ENCODE results near the gene FCRL6. TPM values are rescaled to one million over a fixed set of nuclear protein-coding genes. Genes with fewer than 3 reads are reported as not detected.
A peak's percentile ranks its signal among the peaks of the same experiment; 100 is the strongest.

The FCRL6 gene
- total and polyA plus RNA-seq, 2 donors (not counting 1 experiment from before 2014, with no cell fraction given), result not detected

DNA sequence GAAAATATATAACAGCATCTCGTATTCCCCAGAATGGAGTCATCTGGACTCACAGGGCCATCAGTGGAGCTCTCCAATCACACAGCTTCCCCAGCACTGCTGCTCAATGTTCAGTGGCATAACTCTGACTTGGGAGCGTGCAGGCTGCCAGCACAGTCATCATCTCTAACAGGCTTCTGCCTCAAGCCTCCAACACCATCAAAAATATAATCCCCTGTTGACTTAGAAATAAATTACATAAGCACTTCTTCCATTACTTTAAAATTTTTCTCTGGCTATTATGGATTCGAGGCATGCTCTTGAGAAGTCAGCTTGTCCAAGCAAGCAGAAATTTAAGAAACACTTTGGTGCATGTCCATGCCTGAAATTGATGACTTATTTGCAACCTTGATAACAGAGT is 15.2 kb upstream of the FCRL6 start:
- Histone ChIP-seq H3K4me1 (ENCODE audit: control insufficient read depth, extremely low read depth, insufficient read depth, low read length) (no peaks in the 10 kb centered on the region), H3K27ac (ENCODE audit: insufficient read depth, low read length) (no peak overlapping the region), H3K9me3 (ENCODE audit: control insufficient read depth, insufficient read depth, low read depth, low read length) (no peaks in the 10 kb centered on the region), H4K20me1 (ENCODE audit: control insufficient read depth, extremely low read depth, insufficient read depth, low read length) (no peaks in the 10 kb centered on the region), H3K27me3 (ENCODE audit: control insufficient read depth, insufficient read depth, low read length) (peaks cover 3% of the 10 kb centered on the region), H2AFZ (ENCODE audit: low read length) (no peak overlapping the region), H3K4me3 (replicated peaks in 1 of 4; ENCODE audit: control extremely low read depth in 1 of 4, insufficient read depth in 1 of 4, low read depth in 3 of 4, low read length in 4 of 4) (no peak overlapping the region), H3K79me2 (ENCODE audit: control insufficient read depth, insufficient read depth, low read length) (no peaks in the 10 kb centered on the region), H3K4me2 (ENCODE audit: extremely low read depth, insufficient read depth, low read length) (no peak overlapping the region), H3K36me3 (ENCODE audit: control insufficient read depth, insufficient read depth, low read length) (no peaks in the 10 kb centered on the region), H3K9ac (ENCODE audit: insufficient read depth, low read length) (no peak overlapping the region)
- TF ChIP-seq EZH2 (IDR thresholded peaks at IDR 0.05; ENCODE audit: low read length, missing control alignments), result no peak
- TF ChIP-seq, protein P1, sequence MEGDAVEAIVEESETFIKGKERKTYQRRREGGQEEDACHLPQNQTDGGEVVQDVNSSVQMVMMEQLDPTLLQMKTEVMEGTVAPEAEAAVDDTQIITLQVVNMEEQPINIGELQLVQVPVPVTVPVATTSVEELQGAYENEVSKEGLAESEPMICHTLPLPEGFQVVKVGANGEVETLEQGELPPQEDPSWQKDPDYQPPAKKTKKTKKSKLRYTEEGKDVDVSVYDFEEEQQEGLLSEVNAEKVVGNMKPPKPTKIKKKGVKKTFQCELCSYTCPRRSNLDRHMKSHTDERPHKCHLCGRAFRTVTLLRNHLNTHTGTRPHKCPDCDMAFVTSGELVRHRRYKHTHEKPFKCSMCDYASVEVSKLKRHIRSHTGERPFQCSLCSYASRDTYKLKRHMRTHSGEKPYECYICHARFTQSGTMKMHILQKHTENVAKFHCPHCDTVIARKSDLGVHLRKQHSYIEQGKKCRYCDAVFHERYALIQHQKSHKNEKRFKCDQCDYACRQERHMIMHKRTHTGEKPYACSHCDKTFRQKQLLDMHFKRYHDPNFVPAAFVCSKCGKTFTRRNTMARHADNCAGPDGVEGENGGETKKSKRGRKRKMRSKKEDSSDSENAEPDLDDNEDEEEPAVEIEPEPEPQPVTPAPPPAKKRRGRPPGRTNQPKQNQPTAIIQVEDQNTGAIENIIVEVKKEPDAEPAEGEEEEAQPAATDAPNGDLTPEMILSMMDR (conservative IDR thresholded peaks at IDR 0.05 in 1 of 2, IDR thresholded peaks at IDR 0.05 in 1 of 2; ENCODE audit: low read depth in 1 of 2, low read length in 2 of 2), result no peak
- no peak for DNase-seq (ENCODE audit: low read depth in 2 of 2)

DNA sequence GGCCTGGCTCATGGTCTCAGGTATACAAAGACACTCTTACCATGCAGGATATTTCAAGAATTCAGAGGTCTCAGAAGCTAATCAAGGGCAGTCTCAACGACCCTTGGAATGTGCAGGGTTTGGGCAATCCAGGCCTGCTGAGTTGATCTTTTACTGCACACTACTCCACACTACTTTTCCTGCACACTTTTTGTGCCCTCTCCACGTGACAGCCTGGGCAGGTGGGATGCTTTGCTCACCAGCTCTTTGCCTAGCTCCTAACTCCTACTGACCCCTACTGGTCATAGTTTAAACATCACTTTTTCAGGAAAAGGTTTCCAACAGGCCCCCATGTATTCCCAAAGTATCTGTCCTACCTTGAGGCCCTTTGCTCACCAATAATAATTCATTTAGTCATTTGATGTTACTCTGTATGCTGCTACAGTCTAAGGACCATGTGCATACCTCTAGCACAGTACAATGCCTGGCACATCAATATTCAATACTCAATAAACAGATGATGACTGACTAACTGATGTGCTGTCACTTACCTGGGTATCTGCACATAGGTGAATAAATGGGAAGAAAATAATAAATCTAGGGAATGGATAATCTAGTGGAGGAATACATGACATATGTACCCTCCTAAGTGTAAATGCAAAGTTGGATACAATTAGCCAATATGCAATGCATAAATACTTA is 11.8 kb upstream of the FCRL6 start:
- no peak overlapping the region for H3K4me3 ChIP-seq (replicated peaks in 1 of 4; ENCODE audit: control extremely low read depth in 1 of 4, insufficient read depth in 1 of 4, low read depth in 3 of 4, low read length in 4 of 4)

DNA sequence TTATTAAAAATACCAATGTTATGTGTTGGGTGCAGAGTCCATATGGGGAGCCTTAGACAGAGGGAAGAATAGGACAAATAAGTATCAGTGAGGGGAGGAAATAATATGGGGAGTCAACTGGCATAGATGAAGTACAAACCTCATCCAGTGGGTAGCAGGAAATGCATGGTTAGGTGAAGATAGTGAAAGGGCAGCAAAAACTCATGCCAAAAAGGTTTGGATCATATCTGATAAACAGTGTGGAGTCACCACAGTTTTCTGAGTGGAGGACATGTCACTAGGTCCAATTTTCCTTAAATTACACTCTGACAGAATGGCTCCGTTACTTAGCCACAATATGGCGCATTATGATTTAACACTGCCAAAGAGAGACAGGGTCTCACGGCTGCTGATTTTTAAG is 11.1 kb upstream of the FCRL6 start:
- H3K4me2 ChIP-seq (ENCODE audit: extremely low read depth, insufficient read depth, low read length), result no peak overlapping the region
- H3K9me3 ChIP-seq (ENCODE audit: control insufficient read depth, insufficient read depth, low read depth, low read length), result no peaks in the 10 kb centered on the region
- H3K36me3 ChIP-seq (ENCODE audit: control insufficient read depth, insufficient read depth, low read length), result no peaks in the 10 kb centered on the region
- no peaks in the 10 kb centered on the region for H3K4me1 ChIP-seq (ENCODE audit: control insufficient read depth, extremely low read depth, insufficient read depth, low read length)
- TF ChIP-seq, protein P1 (conservative IDR thresholded peaks at IDR 0.05 in 1 of 2, IDR thresholded peaks at IDR 0.05 in 1 of 2; ENCODE audit: low read depth in 1 of 2, low read length in 2 of 2), result no peak
- no peak for DNase-seq (ENCODE audit: low read depth in 2 of 2)
- no peak overlapping the region for H3K27ac ChIP-seq (ENCODE audit: insufficient read depth, low read length)
- H4K20me1 ChIP-seq (ENCODE audit: control insufficient read depth, extremely low read depth, insufficient read depth, low read length), result no peaks in the 10 kb centered on the region
- no peak overlapping the region for H3K9ac ChIP-seq (ENCODE audit: insufficient read depth, low read length)
- no peak overlapping the region for H3K4me3 ChIP-seq (replicated peaks in 1 of 4; ENCODE audit: control extremely low read depth in 1 of 4, insufficient read depth in 1 of 4, low read depth in 3 of 4, low read length in 4 of 4)
- no peaks in the 10 kb centered on the region for H3K79me2 ChIP-seq (ENCODE audit: control insufficient read depth, insufficient read depth, low read length)
- peaks cover 13% of the 10 kb centered on the region for H3K27me3 ChIP-seq (ENCODE audit: control insufficient read depth, insufficient read depth, low read length)
- no peak overlapping the region for H2AFZ ChIP-seq (ENCODE audit: low read length)

More for the DNA sequence above, 11.8 kb upstream of the FCRL6 start:
- Histone ChIP-seq H3K9ac (ENCODE audit: insufficient read depth, low read length) (no peak overlapping the region), H4K20me1 (ENCODE audit: control insufficient read depth, extremely low read depth, insufficient read depth, low read length) (no peaks in the 10 kb centered on the region), H3K27ac (ENCODE audit: insufficient read depth, low read length) (no peak overlapping the region), H3K36me3 (ENCODE audit: control insufficient read depth, insufficient read depth, low read length) (no peaks in the 10 kb centered on the region), H3K4me2 (ENCODE audit: extremely low read depth, insufficient read depth, low read length) (no peak overlapping the region), H3K9me3 (ENCODE audit: control insufficient read depth, insufficient read depth, low read depth, low read length) (no peaks in the 10 kb centered on the region), H3K27me3 (ENCODE audit: control insufficient read depth, insufficient read depth, low read length) (peaks cover 7% of the 10 kb centered on the region), H3K4me1 (ENCODE audit: control insufficient read depth, extremely low read depth, insufficient read depth, low read length) (no peaks in the 10 kb centered on the region), H3K79me2 (ENCODE audit: control insufficient read depth, insufficient read depth, low read length) (no peaks in the 10 kb centered on the region), H2AFZ (ENCODE audit: low read length) (no peak overlapping the region)
- peak in 1 of 2 donors; percentile 27 for DNase-seq (ENCODE audit: low read depth in 2 of 2)
- no peak for TF ChIP-seq EZH2 (IDR thresholded peaks at IDR 0.05; ENCODE audit: low read length, missing control alignments)
- TF ChIP-seq, protein P1 (conservative IDR thresholded peaks at IDR 0.05 in 1 of 2, IDR thresholded peaks at IDR 0.05 in 1 of 2; ENCODE audit: low read depth in 1 of 2, low read length in 2 of 2), result peak; percentile 47 to 68

Data from fibroblast of lung (primary cell).